ENCODE measurements around the gene CTNND1. TPM values are rescaled to one million over a fixed set of nuclear protein-coding genes. Genes with fewer than 3 reads are reported as not detected.

CTNND1 gene
- total RNA-seq, 2 donors from 2014 or later, result 375 to 416 TPM

DNA sequence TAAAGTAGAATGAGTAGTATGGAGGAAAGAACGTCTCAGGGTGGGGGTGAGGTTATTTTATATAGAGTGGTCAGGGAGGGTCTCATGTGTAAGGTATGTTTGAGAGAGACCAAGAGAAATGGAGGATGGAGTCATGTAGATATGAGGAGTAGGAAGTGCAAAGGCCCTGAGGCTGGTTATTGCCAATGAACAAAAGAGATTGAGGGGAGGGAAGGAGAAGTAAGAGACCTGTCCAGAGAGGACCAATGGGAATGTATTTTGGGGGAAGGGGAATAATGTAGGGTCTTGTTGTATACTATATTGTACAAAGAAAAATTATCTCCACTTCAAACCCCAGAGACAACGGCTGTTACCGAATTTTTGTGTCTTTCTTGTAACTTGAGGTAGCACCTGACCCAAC, 9.8 kb downstream of the CTNND1 start:
- H3K36me3 ChIP-seq, result no peaks in the 10 kb centered on the region
- no peaks in the 10 kb centered on the region for H3K27me3 ChIP-seq
- peaks cover 15% of the 10 kb centered on the region for H3K4me1 ChIP-seq
- no peak for DNase-seq
- H3K27ac ChIP-seq, result no peak overlapping the region
- no peak overlapping the region for H3K4me3 ChIP-seq
- H3K9ac ChIP-seq (ENCODE audit: low read depth in 2 of 2, low read length in 2 of 2), result no peak overlapping the region
- intact Hi-C loops (cut with DNase I), result no loop called here
- TF ChIP-seq, protein P1, sequence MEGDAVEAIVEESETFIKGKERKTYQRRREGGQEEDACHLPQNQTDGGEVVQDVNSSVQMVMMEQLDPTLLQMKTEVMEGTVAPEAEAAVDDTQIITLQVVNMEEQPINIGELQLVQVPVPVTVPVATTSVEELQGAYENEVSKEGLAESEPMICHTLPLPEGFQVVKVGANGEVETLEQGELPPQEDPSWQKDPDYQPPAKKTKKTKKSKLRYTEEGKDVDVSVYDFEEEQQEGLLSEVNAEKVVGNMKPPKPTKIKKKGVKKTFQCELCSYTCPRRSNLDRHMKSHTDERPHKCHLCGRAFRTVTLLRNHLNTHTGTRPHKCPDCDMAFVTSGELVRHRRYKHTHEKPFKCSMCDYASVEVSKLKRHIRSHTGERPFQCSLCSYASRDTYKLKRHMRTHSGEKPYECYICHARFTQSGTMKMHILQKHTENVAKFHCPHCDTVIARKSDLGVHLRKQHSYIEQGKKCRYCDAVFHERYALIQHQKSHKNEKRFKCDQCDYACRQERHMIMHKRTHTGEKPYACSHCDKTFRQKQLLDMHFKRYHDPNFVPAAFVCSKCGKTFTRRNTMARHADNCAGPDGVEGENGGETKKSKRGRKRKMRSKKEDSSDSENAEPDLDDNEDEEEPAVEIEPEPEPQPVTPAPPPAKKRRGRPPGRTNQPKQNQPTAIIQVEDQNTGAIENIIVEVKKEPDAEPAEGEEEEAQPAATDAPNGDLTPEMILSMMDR (IDR thresholded peaks at IDR 0.05), result no peak
- H3K9me3 ChIP-seq, result no peaks in the 10 kb centered on the region

- Histone ChIP-seq H3K4me3 (no peak overlapping the region), H3K27ac (peak overlapping the region; percentile 3), H3K9me3 (no peaks in the 10 kb centered on the region), H3K9ac (ENCODE audit: low read depth in 2 of 2, low read length in 2 of 2) (no peak overlapping the region), H3K36me3 (no peaks in the 10 kb centered on the region), H3K27me3 (no peaks in the 10 kb centered on the region), H3K4me1 (peaks cover 25% of the 10 kb centered on the region)
- TF ChIP-seq, protein P1 (IDR thresholded peaks at IDR 0.05), result no peak
- DNase-seq, result no peak
- intact Hi-C loops (cut with DNase I), result no loop called here
Measured at GRCh38 chr11:57772562-57772961, 11.0 kb downstream of the CTNND1 start.

GRCh38 chr11:57773026-57773598, 11.5 kb downstream of the CTNND1 start:
- no peak overlapping the region for H3K27ac ChIP-seq
- intact Hi-C loops (cut with DNase I), result no loop called here

GRCh38 chr11:57775491-57775890, 13.9 kb downstream of the CTNND1 start:
- TF ChIP-seq, protein P1 (IDR thresholded peaks at IDR 0.05), result no peak
- Histone ChIP-seq H3K4me3 (no peak overlapping the region), H3K9me3 (no peaks in the 10 kb centered on the region), H3K36me3 (no peaks in the 10 kb centered on the region), H3K9ac (ENCODE audit: low read depth in 2 of 2, low read length in 2 of 2) (peak overlapping the region in 1 of 2 donors; percentile 69), H3K27ac (peak overlapping the region; percentile 86), H3K27me3 (no peaks in the 10 kb centered on the region), H3K4me1 (peaks cover 24% of the 10 kb centered on the region)
- no peak for DNase-seq
- intact Hi-C loops (cut with DNase I), result no loop called here

More at GRCh38 chr11:57773026-57773598, 11.5 kb downstream of the CTNND1 start:
- H3K9me3 ChIP-seq, result no peaks in the 10 kb centered on the region
- H3K9ac ChIP-seq (ENCODE audit: low read depth in 2 of 2, low read length in 2 of 2), result no peak overlapping the region
- TF ChIP-seq, protein P1 (IDR thresholded peaks at IDR 0.05), result no peak
- H3K27me3 ChIP-seq, result no peaks in the 10 kb centered on the region
- H3K4me1 ChIP-seq, result peaks cover 29% of the 10 kb centered on the region
- DNase-seq, result no peak
- H3K4me3 ChIP-seq, result no peak overlapping the region
- no peaks in the 10 kb centered on the region for H3K36me3 ChIP-seq

- Histone ChIP-seq H3K27ac (peak overlapping the region; percentile 86), H3K36me3 (no peaks in the 10 kb centered on the region), H3K9me3 (no peaks in the 10 kb centered on the region), H3K9ac (ENCODE audit: low read depth in 2 of 2, low read length in 2 of 2) (peak overlapping the region in 1 of 2 donors; percentile 69), H3K4me3 (no peak overlapping the region), H3K27me3 (no peaks in the 10 kb centered on the region), H3K4me1 (peaks cover 28% of the 10 kb centered on the region)
- no peak for DNase-seq
- TF ChIP-seq, protein P1 (IDR thresholded peaks at IDR 0.05), result no peak
- intact Hi-C loops (cut with DNase I), result no loop called here
Measured at GRCh38 chr11:57776031-57776521, 14.5 kb downstream of the CTNND1 start.

Measured in colonic mucosa (tissue), 4 donors.